Memory B cell (primary cell): ENCODE data around the gene ANKRD18B.
"Not testable (repeated sequence)": the region's sequence is repeated elsewhere in the genome, so short reads cannot be mapped to it uniquely, and the experiment has no call there.

Experiments
- ATAC-seq: fragments of 150-1000 bp; cut with Tn5 transposase; 2 replicates; pipeline ENCODE4 v1.10.0; 2021; ENCODE audit warnings: low read depth, mild to moderate bottlenecking, moderate library complexity
- DNase-seq, 2 donors: peaks; one replicate each; pipeline ENCODE4 v3.0.0; 2022; ENCODE audit warnings: low spot score in 2 of 2
- H3K27ac Mint-ChIP-seq: one replicate; pipeline ENCODE4 v1.8.0; 2022; ENCODE audit warnings: mild to moderate bottlenecking, moderate library complexity, mixed read lengths
- H3K27me3 Mint-ChIP-seq: one replicate; pipeline ENCODE4 v1.8.0; 2022; ENCODE audit warnings: mixed read lengths
- H3K36me3 Mint-ChIP-seq: one replicate; pipeline ENCODE4 v1.8.0; 2022; ENCODE audit warnings: mild to moderate bottlenecking, mixed read lengths
- H3K4me1 Mint-ChIP-seq: one replicate; pipeline ENCODE4 v1.8.0; 2022; ENCODE audit warnings: mixed read lengths
- H3K4me3 Mint-ChIP-seq: one replicate; pipeline ENCODE4 v1.8.0; 2022; ENCODE audit warnings: mild to moderate bottlenecking, moderate library complexity, mixed read lengths
- H3K9me3 Mint-ChIP-seq: one replicate; pipeline ENCODE4 v1.8.0; 2022; ENCODE audit warnings: mixed read lengths

The ANKRD18B gene

GRCh38 chr9:33604936-33605335 is 80.9 kb downstream of the ANKRD18B start:
- H3K4me1 Mint-ChIP-seq, H3K36me3 Mint-ChIP-seq, H3K4me3 Mint-ChIP-seq, H3K9me3 Mint-ChIP-seq, ATAC-seq, DNase-seq, H3K27ac Mint-ChIP-seq: not testable (repeated sequence)
- H3K27me3 Mint-ChIP-seq: peaks cover 14% of the 10 kb centered on the region

- Mint-ChIP-seq H3K36me3 (no peaks in the 10 kb centered on the region), H3K4me3 (no peak overlapping the region), H3K4me1 (no peaks in the 10 kb centered on the region), H3K27me3 (peaks cover 21% of the 10 kb centered on the region), H3K27ac (no peak overlapping the region), H3K9me3 (no peaks in the 10 kb centered on the region)
- ATAC-seq (no peak), DNase-seq (no peak)
Observed at GRCh38 chr9:33611358-33611757, 87.3 kb downstream of the ANKRD18B start.

GRCh38 chr9:33612410-33612809 is 88.4 kb downstream of the ANKRD18B start:
- DNase-seq: not testable (repeated sequence)

GRCh38 chr9:33614001-33614687 is 90.1 kb downstream of the ANKRD18B start:
- Mint-ChIP-seq H3K4me1 (no peaks in the 10 kb centered on the region), H3K27ac (no peak overlapping the region), H3K4me3 (no peak overlapping the region), H3K27me3 (peaks cover 15% of the 10 kb centered on the region), H3K9me3 (no peaks in the 10 kb centered on the region), H3K36me3 (no peaks in the 10 kb centered on the region)
- no peak for DNase-seq
- no peak for ATAC-seq

More at GRCh38 chr9:33612410-33612809, 88.4 kb downstream of the ANKRD18B start:
- ATAC-seq, H3K4me3 Mint-ChIP-seq, H3K4me1 Mint-ChIP-seq, H3K27ac Mint-ChIP-seq, H3K9me3 Mint-ChIP-seq, H3K36me3 Mint-ChIP-seq: not testable (repeated sequence)
- peaks cover 21% of the 10 kb centered on the region for H3K27me3 Mint-ChIP-seq

GRCh38 chr9:33618370-33618769 is 94.3 kb downstream of the ANKRD18B start:
- H3K27me3 Mint-ChIP-seq: peaks cover 11% of the 10 kb centered on the region
- not testable (repeated sequence) for H3K9me3 Mint-ChIP-seq, H3K4me3 Mint-ChIP-seq, H3K27ac Mint-ChIP-seq, H3K4me1 Mint-ChIP-seq, DNase-seq, H3K36me3 Mint-ChIP-seq, ATAC-seq

- H3K4me3 Mint-ChIP-seq: no peak overlapping the region
- no peak for ATAC-seq
- DNase-seq: no peak
- H3K9me3 Mint-ChIP-seq: no peaks in the 10 kb centered on the region
- peaks cover 4% of the 10 kb centered on the region for H3K4me1 Mint-ChIP-seq
- H3K27ac Mint-ChIP-seq: no peak overlapping the region
- peaks cover 22% of the 10 kb centered on the region for H3K27me3 Mint-ChIP-seq
- no peaks in the 10 kb centered on the region for H3K36me3 Mint-ChIP-seq
Observed at GRCh38 chr9:33619666-33620404, 95.8 kb downstream of the ANKRD18B start.

- Mint-ChIP-seq H3K27ac (no peak overlapping the region), H3K4me1 (peaks cover 4% of the 10 kb centered on the region), H3K9me3 (no peaks in the 10 kb centered on the region), H3K4me3 (no peak overlapping the region), H3K27me3 (peaks cover 19% of the 10 kb centered on the region), H3K36me3 (no peaks in the 10 kb centered on the region)
- ATAC-seq (no peak), DNase-seq (no peak)
Observed at GRCh38 chr9:33620738-33621439, 96.8 kb downstream of the ANKRD18B start.
